Calu3 (cell line): Measurements from ENCODE around the gene SPATA31E1. TPM values are rescaled to one million over a fixed set of nuclear protein-coding genes. Genes with fewer than 3 reads are reported as not detected.

Experiments
- BruUV-seq: library from RNA; stranded (reverse); fragments of 400-500 nt; replicated peaks from 2 replicates; lab custom pipeline; 2021; lab: Mats Ljungman, UMichigan
- CTCF ChIA-PET: fragments of 300-600 bp; sonication (Branson Sonifier 250); formaldehyde crosslinking; loops from one replicate; lab custom pipeline; 2022; ENCODE audit warnings: antibody characterized with exemption; lab: Charles Lee
- DNase-seq: peaks from one replicate; pipeline ENCODE4 v3.0.0; 2022
- H3K27ac Mint-ChIP-seq: one replicate; pipeline ENCODE4 v1.8.0; 2022; ENCODE audit warnings: mixed read lengths; ENCODE audit not compliant: unreplicated experiment
- H3K27me3 Mint-ChIP-seq: one replicate; pipeline ENCODE4 v1.8.0; 2022; ENCODE audit warnings: mixed read lengths; ENCODE audit not compliant: unreplicated experiment
- H3K36me3 Mint-ChIP-seq: one replicate; pipeline ENCODE4 v1.8.0; 2022; ENCODE audit warnings: mild to moderate bottlenecking, moderate library complexity, mixed read lengths; ENCODE audit not compliant: insufficient read depth, unreplicated experiment
- H3K4me1 Mint-ChIP-seq: one replicate; pipeline ENCODE4 v1.8.0; 2022; ENCODE audit warnings: mild to moderate bottlenecking, low read depth, mixed read lengths; ENCODE audit not compliant: unreplicated experiment
- H3K4me3 Mint-ChIP-seq: one replicate; pipeline ENCODE4 v1.8.0; 2022; ENCODE audit warnings: mild to moderate bottlenecking, low read depth, moderate library complexity, mixed read lengths; ENCODE audit not compliant: unreplicated experiment
- H3K9me3 Mint-ChIP-seq: one replicate; pipeline ENCODE4 v1.8.0; 2022; ENCODE audit warnings: low read depth, mixed read lengths; ENCODE audit not compliant: unreplicated experiment
- intact Hi-C: fragments of 100-400 bp; cut with micrococcal nuclease; formaldehyde crosslinking; loops from one replicate; pipeline ENCODE4 v1.10.0; 2022; ENCODE audit not compliant: unreplicated experiment
- total RNA-seq: library from RNA; stranded (reverse); gene quantifications from 2 replicates; pipeline ENCODE4 v1.2.3, GENCODE V29; 2022
- TF ChIP-seq, protein P1 (sequence below): fragments of 200-600 bp; IDR thresholded peaks from one replicate; pipeline ENCODE4 v1.8.0; 2022; ENCODE audit warnings: antibody characterized with exemption; ENCODE audit not compliant: unreplicated experiment

SPATA31E1 gene
- total RNA-seq, 1 experiment from 2014 or later, result not detected

DNA sequence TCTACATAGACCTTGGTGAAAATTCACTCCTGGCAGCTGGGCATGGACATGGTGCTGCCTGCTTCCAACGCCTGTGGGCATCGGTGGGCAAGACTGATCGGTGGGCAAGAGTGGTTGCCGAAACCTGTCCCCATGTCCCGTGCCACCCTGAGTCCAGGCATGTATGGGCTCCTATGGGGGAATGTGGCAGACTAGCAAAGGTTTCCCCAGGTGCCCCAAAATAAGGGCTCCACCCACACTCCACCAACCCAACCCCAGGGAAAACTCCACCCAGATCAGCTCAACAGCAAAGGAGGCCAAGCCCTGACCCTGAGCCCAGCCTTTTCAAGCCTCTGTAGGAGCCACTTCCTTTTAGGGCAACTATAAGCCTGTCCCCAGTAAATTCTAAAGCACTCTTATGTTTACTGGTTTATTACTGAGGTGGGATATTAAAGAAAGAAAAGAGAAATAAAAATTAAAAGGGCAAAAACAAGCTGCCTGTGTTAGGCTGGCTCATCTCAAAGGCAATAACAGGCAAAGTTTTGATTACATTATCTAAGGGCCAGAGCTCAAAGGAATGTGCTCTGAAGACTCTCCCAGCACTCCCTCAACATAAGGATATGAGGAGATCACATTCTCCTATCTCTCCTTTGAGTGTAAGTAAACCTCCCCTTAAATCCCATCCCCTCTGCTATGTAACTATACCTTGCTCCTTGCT, 8.9 kb upstream of the SPATA31E1 start:
- H3K9me3 Mint-ChIP-seq, result peaks cover 4% of the 10 kb centered on the region
- no peaks in the 10 kb centered on the region for H3K36me3 Mint-ChIP-seq
- no peak for DNase-seq
- BruUV-seq, result no TSS peak
- no peak overlapping the region for H3K4me3 Mint-ChIP-seq
- H3K4me1 Mint-ChIP-seq, result peaks cover 10% of the 10 kb centered on the region
- intact Hi-C loops, result no loop called here
- H3K27me3 Mint-ChIP-seq, result no peaks in the 10 kb centered on the region
- TF ChIP-seq, protein P1, sequence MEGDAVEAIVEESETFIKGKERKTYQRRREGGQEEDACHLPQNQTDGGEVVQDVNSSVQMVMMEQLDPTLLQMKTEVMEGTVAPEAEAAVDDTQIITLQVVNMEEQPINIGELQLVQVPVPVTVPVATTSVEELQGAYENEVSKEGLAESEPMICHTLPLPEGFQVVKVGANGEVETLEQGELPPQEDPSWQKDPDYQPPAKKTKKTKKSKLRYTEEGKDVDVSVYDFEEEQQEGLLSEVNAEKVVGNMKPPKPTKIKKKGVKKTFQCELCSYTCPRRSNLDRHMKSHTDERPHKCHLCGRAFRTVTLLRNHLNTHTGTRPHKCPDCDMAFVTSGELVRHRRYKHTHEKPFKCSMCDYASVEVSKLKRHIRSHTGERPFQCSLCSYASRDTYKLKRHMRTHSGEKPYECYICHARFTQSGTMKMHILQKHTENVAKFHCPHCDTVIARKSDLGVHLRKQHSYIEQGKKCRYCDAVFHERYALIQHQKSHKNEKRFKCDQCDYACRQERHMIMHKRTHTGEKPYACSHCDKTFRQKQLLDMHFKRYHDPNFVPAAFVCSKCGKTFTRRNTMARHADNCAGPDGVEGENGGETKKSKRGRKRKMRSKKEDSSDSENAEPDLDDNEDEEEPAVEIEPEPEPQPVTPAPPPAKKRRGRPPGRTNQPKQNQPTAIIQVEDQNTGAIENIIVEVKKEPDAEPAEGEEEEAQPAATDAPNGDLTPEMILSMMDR, result no peak
- no peak overlapping the region for H3K27ac Mint-ChIP-seq
- CTCF ChIA-PET, result no interaction called here

DNA sequence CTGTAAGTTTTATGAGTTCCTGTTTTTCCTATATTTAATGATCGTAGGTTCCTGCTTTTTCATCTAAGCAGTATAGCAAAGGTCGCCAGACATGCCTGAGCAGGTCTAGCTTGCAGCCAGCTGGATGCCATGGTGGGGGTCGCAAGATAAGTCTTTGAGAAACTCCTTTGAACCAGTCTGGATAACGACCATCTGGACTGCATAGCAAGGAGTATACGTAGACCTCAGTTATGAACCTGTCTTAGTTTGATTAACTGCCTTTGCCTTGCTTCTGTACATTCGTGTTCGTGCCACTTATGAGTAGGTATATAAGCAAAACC, 8.4 kb upstream of the SPATA31E1 start:
- Mint-ChIP-seq H3K9me3 (peaks cover 4% of the 10 kb centered on the region), H3K27me3 (no peaks in the 10 kb centered on the region), H3K36me3 (no peaks in the 10 kb centered on the region), H3K4me1 (peaks cover 8% of the 10 kb centered on the region), H3K4me3 (no peak overlapping the region), H3K27ac (no peak overlapping the region)
- TF ChIP-seq, protein P1, result no peak
- intact Hi-C loops, result no loop called here
- CTCF ChIA-PET, result no interaction called here
- no peak for DNase-seq
- BruUV-seq, result no TSS peak

DNA sequence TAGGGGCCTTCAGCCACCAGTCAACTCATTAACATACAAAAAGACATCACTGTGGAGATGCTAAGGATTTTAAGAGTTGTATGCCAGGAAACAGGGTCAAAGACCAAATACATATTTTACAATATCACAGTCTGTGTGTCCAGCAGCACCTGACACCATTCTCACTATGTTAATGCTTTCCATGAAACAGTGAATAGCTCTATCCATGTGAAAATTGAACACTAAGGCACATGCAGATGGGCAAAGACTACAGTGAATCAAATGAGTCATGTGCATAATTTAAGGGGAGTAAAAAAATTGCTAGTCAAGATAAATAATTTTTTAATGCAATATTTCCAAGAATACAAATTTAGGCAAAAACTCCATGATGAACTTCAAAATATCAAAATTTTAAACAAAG, 7.6 kb upstream of the SPATA31E1 start:
- intact Hi-C loops, result no loop called here
- Mint-ChIP-seq H3K9me3 (no peaks in the 10 kb centered on the region), H3K4me1 (peaks cover 8% of the 10 kb centered on the region), H3K36me3 (no peaks in the 10 kb centered on the region), H3K4me3 (no peak overlapping the region), H3K27ac (no peak overlapping the region), H3K27me3 (no peaks in the 10 kb centered on the region)
- no TSS peak for BruUV-seq
- TF ChIP-seq, protein P1, result no peak
- DNase-seq, result no peak
- CTCF ChIA-PET, result no interaction called here

DNA sequence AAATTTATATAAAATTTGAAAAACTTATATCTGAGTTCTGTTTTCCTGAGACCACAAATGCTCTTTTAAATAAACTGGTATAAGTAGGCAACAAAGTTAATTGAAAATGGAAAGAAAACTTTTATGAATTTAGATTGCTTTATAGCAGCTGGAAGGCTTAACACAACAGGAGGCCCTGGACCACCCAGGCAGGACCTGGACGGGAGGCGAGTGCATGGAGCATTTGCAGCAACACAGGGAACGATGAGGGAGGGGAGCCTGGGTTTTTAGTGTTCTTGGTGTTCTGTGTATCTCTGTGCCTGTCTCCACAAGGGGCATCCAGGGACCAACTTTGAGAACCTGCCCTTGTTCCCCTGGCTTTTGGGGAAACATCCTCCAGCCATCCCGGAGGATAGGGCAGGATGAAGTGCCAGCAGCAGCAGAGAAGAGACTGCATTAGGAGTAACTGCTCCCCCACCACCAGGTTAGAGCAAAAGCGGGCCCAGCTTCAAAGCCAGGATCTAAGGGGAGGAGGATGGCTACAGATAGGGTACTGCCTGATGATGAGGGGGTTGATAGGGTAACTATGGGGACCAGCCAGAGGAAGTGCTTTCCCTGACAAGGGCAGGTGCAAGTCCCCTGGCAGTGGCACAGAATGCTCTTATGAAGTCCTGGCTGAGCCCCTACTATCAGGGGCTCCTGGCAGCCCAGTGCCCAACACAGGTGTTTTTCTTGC, 6.7 kb upstream of the SPATA31E1 start:
- H3K36me3 Mint-ChIP-seq, result no peaks in the 10 kb centered on the region
- CTCF ChIA-PET, result no interaction called here
- H3K9me3 Mint-ChIP-seq, result no peaks in the 10 kb centered on the region
- intact Hi-C loops, result no loop called here
- no peak for DNase-seq
- H3K27ac Mint-ChIP-seq, result no peak overlapping the region
- no peak overlapping the region for H3K4me3 Mint-ChIP-seq
- TF ChIP-seq, protein P1, result no peak
- peaks cover 8% of the 10 kb centered on the region for H3K4me1 Mint-ChIP-seq
- H3K27me3 Mint-ChIP-seq, result no peaks in the 10 kb centered on the region
- BruUV-seq, result no TSS peak
